Mammary epithelial cell (primary cell): ENCODE data around the gene KIRREL3.

Source experiments
- EZH2 ChIP-seq: IDR thresholded peaks from 2 replicates; pipeline ENCODE4 v1.6.1; 2012; ENCODE audit warnings: low read length, inconsistent platforms, borderline replicate concordance
- TF ChIP-seq, protein P1 (sequence below), 2 donors: IDR thresholded peaks in 1 of 2; conservative IDR thresholded peaks in 1 of 2; 2 replicates each; pipeline ENCODE4 v1.5.1; 2011 to 2012; ENCODE audit warnings: inconsistent platforms in 2 of 2, low read length in 2 of 2, mild to moderate bottlenecking in 2 of 2, control low read depth in 1 of 2, low read depth in 1 of 2; ENCODE audit not compliant: insufficient read depth in 1 of 2; ENCODE audit errors: extremely low read depth in 1 of 2

DNA sequence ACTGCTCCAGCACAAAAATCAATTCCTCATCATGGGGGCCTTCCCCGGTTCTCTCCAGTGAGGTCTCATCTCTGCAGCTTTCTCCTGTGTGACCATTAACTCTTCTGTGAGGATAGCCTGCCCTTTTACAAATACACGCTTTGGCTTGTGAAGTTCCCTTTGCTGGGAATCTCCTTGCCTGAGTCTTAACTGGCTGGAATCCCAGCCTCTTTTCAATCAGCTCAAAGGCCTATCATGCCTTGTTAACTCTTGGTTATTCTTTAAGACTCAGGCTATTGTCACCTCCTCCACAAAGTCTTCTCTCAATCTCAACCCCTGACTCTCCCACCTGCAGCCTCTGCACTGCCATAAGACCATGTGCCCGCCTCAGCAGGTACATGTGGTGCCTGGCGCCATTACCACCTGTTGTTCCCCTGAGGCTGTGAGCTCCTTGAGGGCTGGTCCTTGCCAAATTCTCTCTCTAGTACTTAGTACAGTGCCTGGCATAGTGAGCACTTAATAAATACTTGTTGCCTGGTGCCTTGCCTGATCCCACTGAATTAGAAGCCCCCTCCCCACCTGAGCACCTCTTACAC, 516.9 kb downstream of the KIRREL3 start:
- TF ChIP-seq, protein P1, sequence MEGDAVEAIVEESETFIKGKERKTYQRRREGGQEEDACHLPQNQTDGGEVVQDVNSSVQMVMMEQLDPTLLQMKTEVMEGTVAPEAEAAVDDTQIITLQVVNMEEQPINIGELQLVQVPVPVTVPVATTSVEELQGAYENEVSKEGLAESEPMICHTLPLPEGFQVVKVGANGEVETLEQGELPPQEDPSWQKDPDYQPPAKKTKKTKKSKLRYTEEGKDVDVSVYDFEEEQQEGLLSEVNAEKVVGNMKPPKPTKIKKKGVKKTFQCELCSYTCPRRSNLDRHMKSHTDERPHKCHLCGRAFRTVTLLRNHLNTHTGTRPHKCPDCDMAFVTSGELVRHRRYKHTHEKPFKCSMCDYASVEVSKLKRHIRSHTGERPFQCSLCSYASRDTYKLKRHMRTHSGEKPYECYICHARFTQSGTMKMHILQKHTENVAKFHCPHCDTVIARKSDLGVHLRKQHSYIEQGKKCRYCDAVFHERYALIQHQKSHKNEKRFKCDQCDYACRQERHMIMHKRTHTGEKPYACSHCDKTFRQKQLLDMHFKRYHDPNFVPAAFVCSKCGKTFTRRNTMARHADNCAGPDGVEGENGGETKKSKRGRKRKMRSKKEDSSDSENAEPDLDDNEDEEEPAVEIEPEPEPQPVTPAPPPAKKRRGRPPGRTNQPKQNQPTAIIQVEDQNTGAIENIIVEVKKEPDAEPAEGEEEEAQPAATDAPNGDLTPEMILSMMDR (conservative IDR thresholded peaks at IDR 0.05 in 1 of 2, IDR thresholded peaks at IDR 0.05 in 1 of 2; ENCODE audit: extremely low read depth in 1 of 2, insufficient read depth in 1 of 2, low read depth in 1 of 2, low read length in 2 of 2), result no peak
- TF ChIP-seq EZH2, result no peak
